GM12874 (cell line): ENCODE results near the gene MTHFD2L.
A peak's percentile ranks its signal among the peaks of the same experiment; 100 is the strongest.

ENCODE experiments used
- TF ChIP-seq, protein P1 (sequence below): IDR thresholded peaks from 2 replicates; pipeline ENCODE4 v1.5.1; 2011; ENCODE audit warnings: low read depth, mild to moderate bottlenecking, control low read depth, low read length, moderate library complexity; ENCODE audit not compliant: insufficient read depth

The MTHFD2L gene

DNA sequence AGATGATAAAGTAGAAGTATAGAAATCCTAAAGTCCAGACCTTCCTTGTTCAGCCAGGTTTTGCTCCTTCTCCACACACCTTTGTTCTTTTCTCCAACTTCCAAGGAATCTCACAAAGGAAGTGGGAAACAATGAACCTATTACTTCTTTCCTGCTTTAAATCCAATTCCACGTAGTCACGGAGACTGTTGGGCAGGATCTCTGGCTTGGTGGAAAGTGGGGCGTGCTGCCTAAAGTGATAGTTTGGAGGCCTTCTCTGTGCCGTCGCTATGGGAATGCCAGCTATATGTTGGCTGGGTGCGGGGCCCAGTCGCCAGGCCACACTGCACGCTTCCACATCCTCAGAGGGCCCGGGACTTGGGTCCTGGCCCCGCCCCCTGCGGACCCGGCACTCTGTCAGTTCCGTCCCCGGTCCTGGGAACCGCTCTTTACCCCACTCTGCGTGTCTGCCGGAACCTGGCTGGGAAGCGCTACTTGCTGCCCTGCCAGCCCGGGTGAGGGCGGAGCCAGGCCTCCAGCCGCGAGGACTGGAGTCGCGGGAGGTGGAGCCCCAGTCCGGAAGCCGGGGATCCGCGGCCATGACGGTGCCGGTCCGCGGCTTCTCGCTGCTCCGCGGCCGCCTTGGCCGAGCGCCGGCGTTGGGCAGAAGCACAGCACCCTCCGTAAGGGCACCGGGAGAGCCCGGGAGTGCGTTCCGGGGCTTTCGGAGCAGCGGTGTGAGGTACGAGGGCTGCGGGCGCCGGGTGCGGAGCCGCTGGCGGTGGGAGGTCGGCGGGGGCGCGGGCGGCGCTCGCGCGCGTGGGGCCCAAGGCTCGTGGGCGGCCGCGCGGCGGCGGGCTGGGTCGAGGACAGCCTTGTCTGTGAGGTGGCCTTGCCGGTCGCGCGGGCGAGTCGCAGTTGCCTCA is at the start of gene MTHFD2L:
Gene MTHFD2L, plus strand, starts transcription at position 558 of the 905 bp plus-strand sequence. Its CDS starts 21 bp downstream, at position 579.
- TF ChIP-seq, protein P1, sequence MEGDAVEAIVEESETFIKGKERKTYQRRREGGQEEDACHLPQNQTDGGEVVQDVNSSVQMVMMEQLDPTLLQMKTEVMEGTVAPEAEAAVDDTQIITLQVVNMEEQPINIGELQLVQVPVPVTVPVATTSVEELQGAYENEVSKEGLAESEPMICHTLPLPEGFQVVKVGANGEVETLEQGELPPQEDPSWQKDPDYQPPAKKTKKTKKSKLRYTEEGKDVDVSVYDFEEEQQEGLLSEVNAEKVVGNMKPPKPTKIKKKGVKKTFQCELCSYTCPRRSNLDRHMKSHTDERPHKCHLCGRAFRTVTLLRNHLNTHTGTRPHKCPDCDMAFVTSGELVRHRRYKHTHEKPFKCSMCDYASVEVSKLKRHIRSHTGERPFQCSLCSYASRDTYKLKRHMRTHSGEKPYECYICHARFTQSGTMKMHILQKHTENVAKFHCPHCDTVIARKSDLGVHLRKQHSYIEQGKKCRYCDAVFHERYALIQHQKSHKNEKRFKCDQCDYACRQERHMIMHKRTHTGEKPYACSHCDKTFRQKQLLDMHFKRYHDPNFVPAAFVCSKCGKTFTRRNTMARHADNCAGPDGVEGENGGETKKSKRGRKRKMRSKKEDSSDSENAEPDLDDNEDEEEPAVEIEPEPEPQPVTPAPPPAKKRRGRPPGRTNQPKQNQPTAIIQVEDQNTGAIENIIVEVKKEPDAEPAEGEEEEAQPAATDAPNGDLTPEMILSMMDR, result 0 out of 2 replicates have a peak, but pooled peaks have one; percentile 2

- TF ChIP-seq, protein P1, result no peak
Measured at GRCh38 chr4:74108457-74109115, 49.3 kb upstream of the MTHFD2L start.

- TF ChIP-seq, protein P1, result no peak
Measured at GRCh38 chr4:74109116-74109869, 48.6 kb upstream of the MTHFD2L start.

GRCh38 chr4:74109870-74110605 is 47.9 kb upstream of the MTHFD2L start:
- TF ChIP-seq, protein P1, result no peak

DNA sequence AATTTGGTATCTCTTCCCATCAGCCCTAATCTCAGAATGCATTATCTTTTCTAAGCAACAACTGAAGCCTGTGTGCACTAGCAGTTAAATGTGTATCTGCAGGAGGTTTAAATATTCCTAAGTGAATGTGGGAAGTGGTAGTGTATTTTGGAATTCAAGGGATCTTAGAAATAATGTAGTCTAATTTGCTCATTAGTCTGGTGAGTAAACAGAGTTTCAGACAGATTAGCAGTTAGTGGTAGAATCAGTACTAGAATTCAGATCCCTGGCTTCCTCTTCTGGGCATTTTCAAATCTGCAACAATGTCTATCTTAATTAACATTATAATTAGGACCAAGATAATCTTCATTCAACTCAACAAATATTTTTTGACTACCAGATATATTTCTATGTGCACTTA is 47.2 kb upstream of the MTHFD2L start:
- TF ChIP-seq, protein P1, result no peak

- TF ChIP-seq, protein P1, result no peak
Measured at GRCh38 chr4:74111306-74111975, 46.5 kb upstream of the MTHFD2L start.
